Pulmonary artery endothelial cell (primary cell): ENCODE measurements around the gene SCAI. TPM values are rescaled to one million over a fixed set of nuclear protein-coding genes. Genes with fewer than 3 reads are reported as not detected.
"Not testable (repeated sequence)": the region's sequence is repeated elsewhere in the genome, so short reads cannot be mapped to it uniquely, and the experiment has no call there.

ENCODE experiments used
- DNase-seq: peaks from one replicate; pipeline ENCODE4 v3.0.0-alpha.2; 2011; ENCODE audit warnings: low read depth, low spot score
- total RNA-seq: library from RNA; depleted of rRNA; stranded (reverse); fragments of >200 nt; gene quantifications from 2 replicates; pipeline ENCODE4 v1.2.3, GENCODE V29; 2014

The SCAI gene
- total RNA-seq = 5.9 and 7.8 TPM in 2 replicates

DNA sequence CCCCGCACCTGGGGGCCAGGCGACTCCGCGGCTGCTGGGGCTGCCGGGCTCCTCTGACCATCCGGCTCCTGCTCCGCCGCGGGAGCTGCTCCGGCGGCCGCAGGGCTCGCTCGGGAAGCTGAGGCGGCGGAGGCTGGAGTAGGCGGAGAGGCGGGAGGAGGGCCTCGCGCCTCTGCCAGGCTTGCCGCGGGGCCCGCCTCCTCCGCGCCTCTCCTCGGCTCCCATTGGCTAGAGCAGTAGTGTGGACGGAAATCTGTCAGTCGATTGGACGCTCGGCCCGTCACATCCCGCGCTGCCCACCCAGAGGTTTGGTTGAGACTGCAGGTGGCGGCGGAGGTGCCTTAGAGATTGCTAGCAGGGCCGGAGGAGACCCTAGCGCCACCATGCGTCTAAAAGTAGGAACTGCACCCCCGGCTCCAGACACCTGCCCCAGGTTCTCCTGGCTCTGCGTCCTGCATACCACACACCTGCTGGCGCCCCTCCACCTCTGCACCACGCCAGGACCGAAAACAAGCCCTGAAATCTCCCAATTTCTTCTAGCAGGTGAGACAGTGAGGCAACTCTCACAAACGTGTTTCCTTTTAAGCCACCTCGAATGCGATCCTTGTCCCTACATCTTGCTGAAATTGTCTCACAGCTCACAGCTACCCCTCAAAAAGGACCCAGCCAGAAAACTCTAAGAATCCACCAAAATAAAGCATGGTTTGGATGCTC, at the start of gene SCAI:
Gene SCAI (minus strand): TSS at position 152 of the 714 bp plus-strand sequence. CDS start 91 bp downstream, at position 61.
- DNase-seq = peak; percentile 97

DNA sequence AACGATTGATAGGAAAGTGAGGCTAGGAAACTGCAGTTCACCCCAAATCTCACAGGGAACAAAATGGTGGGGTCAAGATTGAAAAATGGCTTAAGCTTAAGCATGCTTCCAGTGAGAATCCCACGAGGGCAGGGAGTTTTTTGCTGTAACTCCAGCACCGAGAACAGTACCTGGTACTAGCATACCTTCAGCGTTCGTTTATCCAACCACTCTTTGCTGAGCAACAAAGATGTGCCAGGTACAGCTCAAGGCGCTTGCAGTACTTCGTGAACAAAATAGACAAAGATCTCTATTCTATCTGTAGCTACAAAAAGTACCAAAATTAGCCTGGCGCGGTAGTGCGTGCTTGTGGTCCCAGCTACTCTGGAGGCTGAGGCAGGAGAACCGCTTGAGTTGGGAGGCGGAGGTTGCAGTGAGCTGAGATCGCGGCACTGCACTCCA, 47.1 kb upstream of the SCAI start:
- no peak for DNase-seq

DNA sequence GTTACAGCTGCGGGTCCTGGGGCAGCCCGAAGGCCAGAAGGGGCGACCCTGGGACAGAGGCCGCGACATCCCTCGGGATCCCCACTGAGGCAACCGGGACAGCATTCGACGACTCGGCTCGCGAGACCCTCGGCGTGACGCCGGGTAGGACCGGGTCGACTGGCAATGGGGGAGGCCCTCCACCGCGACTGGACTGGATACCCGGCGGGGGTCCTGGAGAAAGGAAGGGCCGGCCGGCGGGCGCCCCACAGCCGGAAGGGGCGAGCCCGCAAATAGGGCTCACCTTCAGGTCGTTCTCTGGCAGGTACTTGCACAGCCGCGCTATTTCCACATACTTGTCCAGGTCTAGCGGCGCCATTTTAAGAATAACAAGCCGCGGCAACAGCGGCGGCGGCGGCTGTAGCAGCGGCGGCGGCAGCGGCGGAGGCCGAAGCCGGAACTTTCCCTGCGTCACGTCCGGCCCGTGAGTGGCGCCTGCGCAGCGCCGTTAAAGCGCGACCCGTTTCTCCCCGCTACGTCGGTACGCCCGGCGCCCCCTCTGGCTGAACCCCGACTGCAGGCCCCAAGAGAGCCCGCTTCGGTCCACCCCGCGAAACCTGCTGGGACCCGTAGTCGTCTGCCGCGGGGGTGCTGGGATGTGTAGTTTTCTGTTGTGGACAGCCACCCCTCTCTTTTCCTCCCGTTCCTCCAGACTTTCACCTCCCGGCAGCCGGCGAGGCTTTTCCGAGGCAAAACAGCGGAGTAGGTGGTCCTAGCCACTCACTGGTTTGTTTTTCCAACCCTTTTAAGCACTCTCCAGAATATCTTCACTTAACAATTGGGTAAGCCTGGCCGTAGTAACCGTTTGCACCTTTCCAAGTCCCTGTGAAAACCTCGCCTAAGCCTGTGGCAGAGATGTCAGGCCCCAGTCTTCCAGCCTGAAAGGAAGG, 46.3 kb upstream of the SCAI start, which contains the start of gene PPP6C:
Gene PPP6C (minus strand): TSS at position 443 of the 929 bp plus-strand sequence. CDS start 85 bp downstream, at position 358.
- DNase-seq = peak; percentile 91

DNA sequence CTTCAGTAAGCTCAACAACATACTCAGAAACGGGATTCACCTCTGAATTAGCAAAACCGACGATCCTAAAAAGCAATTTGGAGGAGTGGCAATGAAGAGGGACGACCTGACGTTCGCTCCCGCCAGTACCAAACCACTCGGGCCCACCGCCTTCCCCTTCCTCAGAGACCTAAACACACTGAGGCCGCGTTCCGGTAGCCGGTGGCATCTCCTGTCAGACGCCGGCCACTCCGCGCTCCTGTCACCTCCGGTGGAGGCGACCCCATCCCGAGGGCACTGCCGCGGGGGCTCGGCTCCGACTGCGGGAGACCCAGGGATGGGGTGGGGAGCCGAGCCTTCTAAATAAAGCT, 45.7 kb upstream of the SCAI start:
- no peak for DNase-seq

DNA sequence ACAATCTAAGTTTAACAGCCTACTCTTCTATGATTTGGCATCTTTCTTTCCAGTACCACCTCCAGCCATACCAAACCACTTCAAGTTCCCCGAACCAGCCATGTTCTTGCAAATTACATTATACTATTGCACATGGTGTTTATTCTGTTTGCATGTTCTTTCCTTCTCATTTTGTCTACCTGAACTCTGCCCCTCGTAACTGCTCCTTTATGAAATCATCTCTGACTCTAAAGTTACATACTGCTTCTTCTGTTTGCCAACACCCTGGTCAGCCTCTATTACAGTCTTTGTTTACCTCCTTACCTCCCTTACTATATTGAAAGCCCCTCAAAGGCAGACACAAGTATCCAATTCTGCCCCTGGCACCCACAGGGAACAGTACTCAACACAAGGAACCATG, 40.2 kb upstream of the SCAI start:
- no peak for DNase-seq

DNA sequence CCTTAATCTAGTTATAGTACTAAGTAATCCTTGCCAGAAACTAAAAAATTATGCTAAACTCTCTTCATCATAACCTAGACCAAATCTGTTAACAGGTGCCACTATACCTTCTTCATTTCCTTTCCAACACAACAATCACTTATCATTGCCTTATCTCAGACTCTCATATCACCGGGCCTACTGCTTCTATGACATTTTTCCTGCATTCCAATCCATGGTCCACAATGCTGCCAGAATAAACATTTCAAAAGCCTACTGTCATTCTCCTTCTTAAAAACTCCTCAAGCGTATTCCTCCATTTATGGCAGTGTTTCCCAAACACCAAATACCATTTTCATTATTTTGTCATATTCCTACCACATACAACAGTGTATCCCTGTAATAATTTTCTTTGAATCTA, 39.7 kb upstream of the SCAI start:
- peak; percentile 27 for DNase-seq

DNA sequence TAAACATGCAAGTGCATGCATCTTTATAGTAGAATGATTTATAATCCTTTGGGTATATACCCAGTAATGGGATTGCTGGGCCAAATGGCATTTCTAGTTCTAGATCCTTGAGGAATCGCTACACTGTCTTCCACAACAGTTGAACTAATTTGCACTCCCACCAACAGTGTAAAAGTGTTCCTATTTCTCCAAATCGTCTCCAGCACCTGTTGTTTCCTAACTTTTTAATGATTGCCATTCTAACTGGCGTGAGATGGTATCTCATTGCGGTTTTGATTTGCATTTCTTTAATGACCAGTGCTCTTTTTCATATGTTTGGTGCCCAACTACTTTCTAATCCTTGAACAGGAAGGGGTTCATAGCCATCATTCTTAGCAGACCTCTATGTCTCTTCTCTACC, 38.4 kb upstream of the SCAI start:
- DNase-seq = not testable (repeated sequence)

DNA sequence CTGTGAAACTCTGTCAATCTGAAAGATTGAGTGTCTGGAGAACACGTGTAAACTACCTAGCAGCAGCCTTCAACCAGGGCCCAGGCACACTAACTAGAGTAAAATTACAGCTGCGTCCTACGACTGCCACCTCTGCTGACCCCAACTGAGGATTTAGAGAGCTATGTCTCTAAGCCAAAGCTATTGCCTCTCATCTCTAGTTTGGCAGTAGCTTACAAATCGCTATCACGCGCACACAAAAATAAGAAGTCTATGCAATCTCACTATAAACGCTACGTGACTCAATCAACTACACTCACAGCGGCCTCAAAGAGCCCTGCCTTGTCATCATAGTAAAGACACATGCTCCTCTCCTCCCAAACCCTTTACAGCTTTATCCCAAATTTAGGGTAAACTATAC, 37.5 kb upstream of the SCAI start:
- no peak for DNase-seq

DNA sequence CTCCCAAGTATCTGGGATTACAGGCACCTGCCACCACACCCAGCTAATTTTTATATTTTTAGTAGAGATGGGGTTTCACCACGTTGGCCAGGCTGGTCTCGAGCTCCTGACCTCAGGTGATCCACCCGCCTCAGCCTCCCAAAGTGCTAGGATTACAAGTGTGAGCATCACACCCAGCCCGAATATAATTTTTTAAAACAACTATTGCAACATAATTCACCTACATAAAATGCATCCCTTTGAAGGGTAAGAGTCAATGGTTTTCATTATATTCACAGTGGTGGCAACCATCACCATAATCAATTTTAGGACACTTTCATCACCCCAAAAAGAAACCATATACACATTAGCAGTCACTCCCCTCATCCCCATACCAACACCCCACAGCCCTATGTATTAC, 36.4 kb upstream of the SCAI start:
- not testable (repeated sequence) for DNase-seq

DNA sequence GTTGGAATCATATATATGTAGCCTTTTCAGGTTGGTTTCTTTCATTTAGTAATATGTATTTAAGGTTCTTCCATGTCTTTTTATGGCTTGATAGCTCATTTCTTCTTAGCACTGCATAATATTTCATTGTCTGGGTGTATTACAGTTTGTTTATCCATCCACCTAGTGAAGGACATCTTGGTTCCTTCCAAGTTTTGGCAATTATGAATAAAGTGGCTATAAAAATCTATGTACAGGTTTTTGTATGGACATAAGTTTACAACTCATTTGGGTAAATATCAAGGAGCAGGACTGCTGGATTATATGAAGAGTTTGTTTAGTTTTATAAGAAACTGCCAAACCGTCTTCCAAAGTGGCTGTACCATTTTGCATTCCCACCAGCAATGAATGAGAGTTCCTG, 34.6 kb upstream of the SCAI start:
- no peak for DNase-seq

DNA sequence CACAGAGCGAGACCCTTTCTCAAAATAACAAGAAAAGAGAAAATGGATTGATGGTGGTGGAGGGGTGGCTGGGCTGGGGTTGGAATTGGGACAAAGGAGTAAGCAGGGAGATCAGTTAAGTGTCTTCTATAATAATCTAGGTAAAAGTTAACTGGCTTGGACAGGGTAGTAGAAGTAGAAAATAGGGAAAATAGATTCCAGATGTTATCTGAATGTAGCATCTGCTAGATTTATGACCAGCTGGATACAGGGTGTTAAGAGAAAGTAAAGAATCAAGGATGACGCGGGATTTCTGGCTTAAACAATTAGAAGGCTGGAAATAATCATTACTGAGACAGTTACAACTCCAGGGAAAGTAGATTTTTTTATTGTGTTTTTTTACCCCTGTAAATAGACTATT, 33.3 kb upstream of the SCAI start:
- no peak for DNase-seq

DNA sequence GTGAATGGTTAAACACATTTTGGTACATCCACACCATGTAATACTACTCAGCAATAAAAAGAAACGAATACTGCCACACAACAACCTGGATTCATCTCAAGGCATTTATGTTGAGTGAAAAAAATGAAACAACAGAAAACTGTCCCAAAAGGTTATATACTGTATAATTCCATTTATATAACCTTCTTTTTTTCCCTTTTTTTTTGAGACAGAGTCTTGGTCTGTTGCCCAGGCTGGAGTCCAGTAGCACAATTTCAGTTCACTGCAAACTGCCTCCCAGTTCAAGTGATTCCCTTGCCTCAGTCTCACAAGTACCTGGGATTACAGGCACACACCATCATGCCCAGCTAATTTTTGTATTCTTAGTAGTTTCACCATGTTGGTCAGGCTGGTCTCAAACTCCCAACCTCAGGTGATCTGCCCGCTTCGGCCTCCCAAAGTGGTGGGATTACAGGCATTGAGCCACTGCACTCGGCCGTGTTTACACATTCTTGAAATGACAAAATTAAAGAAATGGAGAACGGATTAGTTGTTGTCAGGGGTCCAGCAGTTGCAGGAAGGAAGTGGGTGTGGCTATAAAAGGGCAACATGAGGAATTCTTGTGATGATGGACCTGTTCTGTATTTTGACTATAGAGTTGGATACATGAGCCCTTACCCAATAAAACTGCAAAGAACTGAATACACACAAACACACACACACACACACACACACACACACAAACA, 28.9 kb upstream of the SCAI start:
- peak; percentile 41 for DNase-seq

DNA sequence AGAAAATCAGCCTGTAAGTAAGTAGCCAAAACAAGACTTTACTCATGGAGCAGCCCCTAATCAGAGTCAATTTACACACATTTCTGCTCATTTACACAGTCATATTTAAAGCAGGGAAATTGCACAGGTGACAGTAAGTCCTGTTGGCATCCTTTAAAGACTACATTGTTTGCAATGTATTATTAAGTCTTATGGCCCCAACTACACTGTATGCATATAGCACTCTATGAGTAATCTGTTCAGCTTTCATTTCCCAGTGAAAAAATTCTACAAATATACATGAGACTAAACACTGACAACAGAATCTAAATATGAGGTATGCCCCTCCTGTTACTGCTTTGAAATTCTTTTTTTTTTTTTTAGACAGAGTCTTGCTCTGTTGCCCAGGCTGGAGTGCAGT, 26.6 kb upstream of the SCAI start:
- DNase-seq = no peak

DNA sequence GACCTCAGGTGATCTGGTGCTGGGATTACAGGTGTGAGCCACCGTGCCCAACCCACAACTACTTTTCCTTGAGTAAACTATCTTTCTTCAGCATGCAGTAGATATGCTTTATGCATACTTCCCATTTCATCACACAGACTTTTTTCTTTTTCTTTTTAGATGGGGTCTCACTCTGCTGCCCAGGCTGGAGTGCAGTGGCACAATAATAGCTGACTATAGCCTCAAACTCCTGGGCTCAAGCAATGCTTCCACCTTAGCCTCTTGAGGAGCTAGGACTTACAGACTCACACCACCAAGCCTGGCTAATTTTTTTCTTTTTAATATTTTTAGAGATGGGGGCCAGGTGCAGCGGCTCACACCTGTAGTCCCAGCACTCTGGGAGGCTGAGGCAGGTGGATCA, 23.4 kb upstream of the SCAI start:
- DNase-seq = no peak

DNA sequence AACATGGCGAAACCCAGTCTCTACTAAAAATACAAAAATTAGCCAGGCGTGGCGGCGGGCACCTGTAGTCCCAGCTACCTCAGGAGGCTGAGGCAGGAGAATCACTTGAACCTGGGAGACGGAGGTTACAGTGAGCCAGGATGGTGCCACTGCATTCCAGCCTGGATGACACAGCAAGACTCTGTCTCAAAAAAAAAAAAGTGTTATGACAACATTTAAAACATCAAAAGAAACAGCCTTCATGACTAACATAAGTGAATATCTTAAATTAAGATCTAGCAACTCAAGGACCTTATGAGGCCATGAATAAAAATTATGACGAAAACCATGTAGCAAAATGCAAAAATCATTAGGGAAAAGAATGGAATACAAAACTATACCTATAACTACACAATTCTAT, 19.6 kb upstream of the SCAI start:
- not testable (repeated sequence) for DNase-seq

DNA sequence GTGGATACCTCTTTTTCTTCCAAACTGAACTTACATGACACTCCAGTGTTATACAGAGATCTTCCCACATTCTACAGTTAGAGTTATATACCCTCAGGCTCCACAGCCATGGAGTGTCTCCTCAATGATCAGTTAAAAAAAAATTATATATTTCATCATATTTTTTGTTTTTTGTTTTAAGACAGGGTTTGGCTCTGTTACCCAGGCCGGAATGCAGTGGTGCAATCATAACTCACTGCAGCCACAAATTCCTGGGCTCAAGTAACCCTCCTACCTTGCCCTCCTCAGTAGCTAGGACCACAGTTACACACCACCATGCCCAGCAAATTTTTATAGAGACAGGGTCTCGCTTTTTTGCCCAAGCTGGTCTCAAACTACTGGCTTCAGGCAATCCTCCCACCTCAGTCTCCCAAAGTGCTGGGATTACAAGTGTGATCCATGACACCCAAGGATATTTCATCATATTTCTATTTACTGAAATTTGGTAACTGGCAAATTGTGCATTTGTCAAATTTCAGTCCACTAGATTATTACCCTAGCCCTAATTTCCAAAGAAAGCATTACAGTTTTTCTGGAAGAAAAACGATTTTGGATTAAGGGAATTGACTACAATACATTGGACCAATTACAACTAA, 18.1 kb upstream of the SCAI start:
- no peak for DNase-seq

DNA sequence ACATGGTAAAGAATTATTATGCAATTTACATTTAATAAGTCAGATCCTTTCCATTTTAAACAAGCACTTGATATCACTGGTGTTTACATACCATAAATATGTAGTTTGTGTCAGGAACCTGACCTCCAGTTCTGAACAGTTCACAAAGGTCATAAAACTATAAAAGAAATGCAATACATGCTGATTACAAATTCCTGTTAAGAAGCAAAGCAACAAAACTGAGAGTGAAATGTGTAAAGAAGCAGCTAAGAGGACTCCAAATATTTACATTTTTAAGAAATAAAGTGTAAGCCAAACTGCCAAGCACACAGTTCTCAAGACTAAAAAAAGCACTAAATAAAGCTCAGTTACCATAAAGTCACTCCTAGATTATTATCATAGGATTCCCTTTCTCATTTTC, 17.4 kb upstream of the SCAI start:
- no peak for DNase-seq

DNA sequence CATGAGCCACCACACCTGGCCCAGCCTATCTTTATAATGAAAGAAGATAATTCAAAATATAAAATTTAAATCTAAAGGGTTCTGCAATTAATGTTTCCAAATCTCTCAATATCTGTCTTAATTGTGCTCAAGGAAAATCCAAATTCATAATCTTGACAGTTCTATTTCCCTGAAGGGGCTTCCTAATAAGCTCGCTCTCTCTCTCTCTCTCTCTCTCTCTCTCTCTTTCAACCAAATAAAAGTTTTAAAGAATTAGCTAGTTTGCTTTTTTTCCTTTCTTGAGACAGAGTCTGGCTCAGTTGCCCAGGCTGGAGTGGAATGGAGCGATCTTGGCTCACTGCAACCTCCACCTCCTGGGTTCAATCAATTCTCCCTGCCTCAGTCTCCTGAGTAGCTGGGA, 13.2 kb upstream of the SCAI start:
- no peak for DNase-seq

DNA sequence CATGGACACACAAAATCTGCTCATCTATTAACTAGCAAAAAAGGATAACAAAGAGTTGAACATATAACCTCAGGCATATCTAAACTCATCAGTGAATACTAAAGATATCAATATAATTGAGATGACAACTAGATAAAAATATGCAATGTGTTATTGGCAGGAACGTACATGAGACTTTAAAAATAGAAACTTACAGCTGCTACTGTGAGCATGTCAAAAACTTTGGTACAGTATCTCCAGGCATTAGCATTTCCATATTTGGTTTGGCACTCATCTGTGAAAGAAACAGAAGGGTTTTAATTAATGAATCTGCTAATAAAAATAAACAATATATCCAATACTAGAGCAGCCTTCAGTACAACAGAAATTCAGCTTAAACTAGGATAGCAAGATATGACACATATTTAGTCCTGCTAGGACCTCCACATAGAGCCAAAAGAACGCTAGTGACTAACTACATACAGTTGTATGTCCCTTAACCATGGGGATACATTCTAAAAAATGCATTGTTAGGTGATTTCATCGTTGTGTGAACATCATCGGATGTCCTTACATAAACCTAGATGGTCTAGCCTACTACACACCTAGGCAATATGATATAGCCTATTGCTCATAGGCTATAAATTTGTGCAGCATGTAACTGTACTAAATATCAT, 10.5 kb upstream of the SCAI start:
- DNase-seq = no peak

DNA sequence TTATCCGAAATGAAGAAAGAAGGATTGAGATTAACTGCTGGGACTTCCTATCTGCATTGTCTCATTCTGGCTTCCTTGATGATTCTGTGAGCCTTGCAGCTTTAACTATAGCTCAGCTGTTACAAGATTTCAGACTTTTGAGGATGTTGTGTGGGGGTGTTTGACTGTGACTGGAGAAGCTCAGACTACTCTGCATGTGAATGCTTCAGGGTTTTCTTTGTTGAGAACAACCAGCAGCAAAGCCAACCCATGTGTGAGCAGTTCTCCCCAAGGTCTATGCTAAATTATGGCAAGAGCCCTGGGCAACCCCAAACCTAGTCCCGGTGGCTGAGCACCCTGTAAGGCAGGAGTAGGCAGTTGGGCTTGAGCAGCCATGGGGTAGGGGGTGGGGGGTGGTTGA, 8.4 kb upstream of the SCAI start:
- DNase-seq = no peak
